Activated CD8-positive, alpha-beta memory T cell treated with anti-CD3 and anti-CD28 coated beads for 1 hour (primary cell): ENCODE results near the gene UTF1.
A peak's percentile ranks its signal among the peaks of the same experiment; 100 is the strongest.

Source experiments
- DNase-seq, 2 donors: peaks; one replicate each; pipeline ENCODE4 v3.0.0-alpha.2; 2020; ENCODE audit warnings: low read depth in 1 of 2; ENCODE audit errors: extremely low read depth in 1 of 2

The UTF1 gene

DNA sequence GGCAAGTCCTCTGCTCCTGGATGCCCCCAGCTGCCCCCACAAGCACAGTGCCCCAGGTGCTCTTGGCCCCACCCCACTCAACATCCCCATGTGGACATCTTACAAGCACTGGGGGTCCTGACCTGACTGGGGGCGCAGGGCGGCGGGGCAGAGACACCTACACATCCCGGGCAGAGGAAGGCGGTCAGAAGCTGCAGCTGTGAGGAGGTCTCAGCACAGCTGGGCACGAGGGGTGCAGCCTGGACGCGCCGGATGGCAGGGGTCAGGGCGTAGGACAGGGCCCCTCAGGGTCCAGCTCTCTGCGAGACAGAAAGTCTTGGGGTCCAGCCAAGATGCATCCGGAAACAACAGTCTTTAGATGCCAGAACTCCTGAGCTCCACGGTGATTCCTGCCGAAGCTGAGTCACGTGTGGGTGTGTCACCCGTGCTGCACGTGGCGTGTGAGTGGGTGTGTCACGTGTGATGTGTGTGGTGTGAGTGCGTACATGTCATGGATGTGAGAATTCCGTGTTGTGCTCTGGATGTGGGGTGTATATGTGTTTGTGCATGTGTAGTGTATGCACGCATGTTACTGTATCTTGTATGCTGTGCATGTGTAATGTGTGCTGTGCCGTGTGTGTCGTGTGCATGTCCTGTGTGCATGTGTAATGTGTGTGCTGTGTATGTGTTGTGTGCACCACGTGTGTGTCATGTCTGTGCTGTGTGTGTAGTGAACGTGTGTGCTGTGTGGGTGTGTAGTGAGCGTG is 12.8 kb downstream of the UTF1 start:
- DNase-seq: no peak

DNA sequence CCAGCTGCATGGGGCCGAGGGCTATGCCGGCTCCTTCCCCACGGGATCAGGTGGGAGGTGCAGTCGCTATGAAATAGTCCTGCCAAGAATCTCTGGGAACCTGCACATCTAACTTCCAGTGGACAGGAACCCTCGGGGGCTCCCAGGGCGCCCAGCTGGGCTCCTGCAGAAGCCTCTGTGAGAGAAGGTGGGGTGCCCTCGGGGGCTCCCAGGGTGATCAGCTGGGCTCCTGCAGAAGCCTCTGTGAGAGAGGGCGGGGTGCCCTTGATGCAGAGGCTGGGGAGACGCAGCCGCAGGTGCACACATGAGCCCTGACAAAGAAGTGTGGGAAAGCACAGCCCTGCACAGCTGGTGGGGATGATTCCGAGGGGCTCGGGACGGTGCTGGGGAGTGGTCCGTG is 13.6 kb downstream of the UTF1 start:
- DNase-seq: no peak

DNA sequence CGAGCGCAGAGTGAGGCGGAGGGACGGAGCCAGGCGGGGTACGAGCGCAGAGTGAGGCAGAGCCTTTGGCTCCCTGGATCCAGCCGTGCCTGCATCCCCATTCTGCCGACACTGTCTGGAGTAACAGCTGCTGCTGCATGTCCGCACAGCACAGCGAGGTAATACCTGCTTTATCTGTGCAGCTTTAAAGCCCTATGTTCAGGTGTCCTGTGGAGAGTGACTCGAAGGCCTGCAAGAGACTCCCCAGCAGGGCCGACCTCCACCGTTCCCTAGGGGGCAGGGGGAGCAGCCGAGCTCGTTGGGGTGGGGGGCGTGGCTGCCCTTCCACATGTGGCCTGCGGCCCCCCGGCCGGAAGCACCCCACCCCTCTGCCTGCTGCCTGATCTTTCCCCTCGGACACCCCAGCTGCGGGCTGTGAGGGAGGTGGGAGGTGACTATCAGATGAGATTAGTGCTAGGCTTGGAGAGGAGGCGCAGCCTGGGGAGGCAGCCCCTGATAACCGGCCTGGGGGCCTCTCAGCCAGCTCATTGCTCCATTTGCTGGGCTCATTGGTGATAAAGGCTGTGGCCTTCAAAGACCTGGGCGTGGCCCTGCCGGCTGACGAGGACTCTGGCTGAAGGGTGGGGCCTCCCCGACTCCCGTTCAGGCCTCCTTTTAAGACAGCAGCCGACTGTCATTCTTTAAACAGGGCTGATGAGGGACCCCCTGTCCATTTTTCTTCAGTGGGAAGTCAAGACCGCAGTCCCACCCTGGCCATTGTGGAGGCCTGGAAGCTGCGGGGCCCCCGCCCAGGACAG is 15.6 kb downstream of the UTF1 start:
- DNase-seq: no peak

DNA sequence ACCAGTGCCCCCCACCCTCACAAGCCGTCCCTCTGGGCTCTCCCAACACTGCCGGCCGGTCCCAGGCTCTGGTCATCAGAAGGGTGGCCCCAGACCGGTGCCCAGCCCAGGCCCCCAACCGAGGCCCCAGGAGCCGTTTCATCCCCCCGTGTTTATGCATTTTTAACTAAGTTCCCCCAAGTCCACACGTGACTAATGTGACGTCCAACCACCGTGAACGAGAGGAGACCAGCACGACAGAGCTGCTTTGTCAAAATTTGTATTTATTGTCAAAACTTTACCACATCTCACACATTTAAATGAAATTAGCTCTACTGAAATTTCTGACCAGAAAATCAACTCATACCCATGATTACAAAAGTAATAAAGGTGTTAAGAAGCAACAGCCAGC is 16.2 kb downstream of the UTF1 start:
- no peak for DNase-seq

DNA sequence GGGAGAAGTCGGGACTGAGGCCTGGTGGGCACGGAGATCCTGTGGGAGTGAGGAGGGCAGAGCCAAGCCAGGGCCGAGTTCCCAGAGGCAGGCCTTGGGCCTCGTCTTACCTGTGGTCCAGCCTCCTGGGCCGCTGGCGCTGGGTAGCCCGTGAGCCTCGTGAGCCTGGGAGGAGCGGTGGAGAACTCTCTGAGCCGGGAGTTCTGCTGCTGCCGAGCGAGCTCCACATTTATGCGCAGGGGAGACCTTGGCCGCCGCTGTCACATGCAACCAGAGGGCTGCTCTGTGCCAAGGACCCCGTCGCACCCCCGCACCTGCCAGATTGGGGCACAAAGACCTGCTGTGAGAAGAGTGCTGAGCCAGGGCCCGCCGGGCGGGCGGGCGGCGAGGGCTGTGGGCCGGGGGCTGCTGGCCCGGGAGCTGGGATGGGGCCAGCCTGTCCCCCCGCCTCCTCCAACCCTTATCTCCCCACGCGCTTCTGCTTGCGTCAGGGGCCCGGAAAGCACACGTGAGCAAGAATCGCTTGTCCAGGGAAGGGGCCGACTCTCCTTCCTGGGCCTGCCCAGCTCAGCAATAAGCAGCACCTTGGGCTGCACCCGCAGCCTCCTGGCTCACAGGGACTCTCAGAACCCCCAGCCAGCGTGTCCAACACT is 17.8 kb downstream of the UTF1 start:
- no peak for DNase-seq

DNA sequence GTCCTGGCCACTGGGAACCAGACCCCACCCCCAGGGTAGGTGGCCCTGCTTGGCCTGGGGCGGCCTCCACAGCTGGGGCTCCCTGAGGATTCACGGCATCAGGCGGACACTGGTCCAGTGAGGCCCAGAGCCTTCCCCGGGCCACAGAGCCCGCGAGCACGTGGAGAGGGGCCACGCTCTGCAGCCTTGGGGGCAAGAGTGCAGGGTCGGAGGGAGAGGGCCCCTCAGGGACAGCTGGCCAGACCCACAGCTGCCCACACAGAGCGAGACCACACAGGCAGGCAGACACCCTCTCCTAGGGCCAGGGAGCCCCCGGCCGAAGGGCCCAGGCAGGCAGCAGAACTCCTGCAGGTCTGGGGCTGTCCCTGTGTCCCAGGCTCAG is 18.3 kb downstream of the UTF1 start:
- DNase-seq: no peak

DNA sequence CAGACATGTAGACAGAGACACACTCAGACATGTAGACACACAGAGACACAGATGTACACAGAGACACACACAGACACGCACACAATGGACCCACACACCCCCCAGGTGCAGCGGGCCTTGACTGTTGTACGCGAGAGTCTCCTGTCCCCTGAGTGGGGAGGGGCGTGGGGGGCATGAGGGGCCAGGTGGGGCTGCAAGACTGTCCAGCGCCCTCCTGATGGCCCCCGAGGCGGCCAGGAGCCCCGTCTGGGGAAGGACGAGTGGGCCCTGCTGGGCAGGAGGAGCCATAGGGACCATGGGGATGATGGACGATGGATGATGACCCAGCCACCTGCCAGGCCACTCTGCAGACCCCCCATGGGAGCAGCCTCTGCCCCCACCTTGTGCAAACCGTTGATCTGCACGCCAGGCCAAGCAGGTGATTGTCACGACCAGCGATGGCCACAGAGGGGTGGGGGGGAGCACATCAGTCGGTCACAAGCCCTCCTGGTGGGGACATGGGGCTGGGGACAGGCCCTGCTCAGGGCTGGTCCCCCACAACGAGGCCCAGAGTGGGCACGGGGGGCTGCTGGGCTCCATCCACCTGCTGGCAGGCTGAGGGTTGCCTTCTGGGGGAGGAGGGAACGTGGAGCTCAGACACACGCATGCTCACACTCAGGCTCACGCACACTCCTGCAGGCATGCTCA is 19.2 kb downstream of the UTF1 start:
- no peak for DNase-seq

DNA sequence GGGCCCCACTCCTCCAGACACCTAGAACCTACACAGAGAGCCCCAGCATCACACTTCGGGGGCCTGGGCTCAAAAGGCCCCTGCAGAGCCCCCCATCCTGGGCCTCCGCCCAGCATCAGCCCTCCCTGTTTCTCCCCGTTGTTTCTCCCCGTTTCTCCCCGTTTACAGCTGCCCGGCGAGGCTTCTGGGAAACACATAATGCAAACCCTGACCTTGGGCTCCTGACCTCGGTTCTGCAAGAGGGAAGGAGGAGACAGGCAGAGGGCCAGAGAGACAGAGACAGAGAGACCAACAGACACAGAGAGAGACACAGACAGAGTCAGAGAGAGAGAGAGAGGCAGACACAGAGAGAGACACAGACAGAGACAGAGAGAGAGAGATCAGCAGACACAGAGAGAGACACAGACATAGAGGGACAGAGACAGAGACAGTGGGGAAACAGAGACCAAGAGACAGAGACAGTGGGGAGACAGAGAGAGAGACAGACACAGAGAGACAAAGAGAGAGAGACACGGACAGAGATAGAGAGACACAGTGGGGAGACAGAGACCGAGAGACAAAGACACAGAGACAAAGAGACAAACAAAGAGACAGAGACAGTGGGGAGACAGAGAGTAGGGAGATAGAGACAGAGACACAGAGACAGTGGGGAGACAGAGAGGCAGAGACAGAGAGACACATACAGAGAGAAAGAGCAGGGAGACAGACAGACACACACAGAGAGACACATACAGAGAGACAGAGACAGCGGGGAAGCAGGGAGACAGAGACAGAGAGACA is 20.1 kb downstream of the UTF1 start:
- no peak for DNase-seq

DNA sequence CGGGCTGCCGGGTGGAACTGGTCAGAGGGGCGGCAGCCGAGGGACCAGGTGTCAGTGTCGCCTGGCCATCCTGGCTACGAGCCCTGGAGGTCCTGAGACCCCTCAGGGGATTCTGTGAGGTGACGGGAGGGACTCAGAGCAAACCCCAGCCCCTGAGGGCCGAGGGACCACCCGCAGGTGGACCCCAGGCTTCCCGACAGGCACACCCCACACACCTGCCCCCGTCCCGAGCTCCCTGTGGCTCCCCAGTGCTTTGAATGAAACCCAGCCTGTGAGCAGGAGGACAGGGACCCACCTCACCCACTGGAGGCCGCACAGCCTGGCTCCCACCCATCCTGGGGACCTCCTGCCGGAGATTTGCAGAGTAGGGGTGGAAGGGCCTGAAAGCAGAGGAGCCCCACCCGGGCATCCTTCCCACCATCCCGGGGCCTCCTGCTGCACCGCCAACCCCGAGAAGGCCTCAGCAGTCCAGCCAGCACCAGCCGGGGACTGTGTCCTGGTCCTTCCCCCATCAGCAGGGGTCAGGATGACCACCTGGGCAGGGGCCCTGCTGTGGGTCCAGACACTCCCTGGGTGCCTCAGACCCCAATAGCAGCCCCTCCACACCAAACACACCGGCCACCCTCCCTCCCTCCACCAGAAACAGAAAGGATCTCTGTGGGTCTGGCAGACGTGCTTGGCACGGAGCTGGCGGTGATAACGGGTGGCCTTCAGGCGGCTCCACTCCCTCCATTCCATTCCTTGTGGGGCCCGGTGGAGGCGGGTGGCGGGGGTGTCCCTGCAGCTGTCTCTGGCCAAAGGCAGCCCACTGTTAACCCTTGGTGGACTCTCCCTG is 21.6 kb downstream of the UTF1 start:
- no peak for DNase-seq

DNA sequence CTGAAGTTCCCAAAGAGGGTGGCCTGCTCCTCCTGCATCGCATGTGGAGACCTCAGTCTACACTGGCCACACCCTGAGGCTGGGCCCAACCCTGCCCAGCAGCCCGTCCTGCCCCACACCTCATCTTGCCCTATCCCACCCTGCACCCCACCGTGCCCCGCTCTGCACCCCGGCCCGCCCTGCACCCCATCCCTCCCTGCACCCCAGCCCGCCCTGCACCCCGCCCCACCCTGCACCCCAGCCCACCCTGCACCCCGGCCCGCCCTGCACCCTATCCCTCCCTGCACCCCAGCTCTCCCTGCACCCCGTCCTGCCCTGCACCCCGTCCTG is 22.2 kb downstream of the UTF1 start:
- DNase-seq: no peak

DNA sequence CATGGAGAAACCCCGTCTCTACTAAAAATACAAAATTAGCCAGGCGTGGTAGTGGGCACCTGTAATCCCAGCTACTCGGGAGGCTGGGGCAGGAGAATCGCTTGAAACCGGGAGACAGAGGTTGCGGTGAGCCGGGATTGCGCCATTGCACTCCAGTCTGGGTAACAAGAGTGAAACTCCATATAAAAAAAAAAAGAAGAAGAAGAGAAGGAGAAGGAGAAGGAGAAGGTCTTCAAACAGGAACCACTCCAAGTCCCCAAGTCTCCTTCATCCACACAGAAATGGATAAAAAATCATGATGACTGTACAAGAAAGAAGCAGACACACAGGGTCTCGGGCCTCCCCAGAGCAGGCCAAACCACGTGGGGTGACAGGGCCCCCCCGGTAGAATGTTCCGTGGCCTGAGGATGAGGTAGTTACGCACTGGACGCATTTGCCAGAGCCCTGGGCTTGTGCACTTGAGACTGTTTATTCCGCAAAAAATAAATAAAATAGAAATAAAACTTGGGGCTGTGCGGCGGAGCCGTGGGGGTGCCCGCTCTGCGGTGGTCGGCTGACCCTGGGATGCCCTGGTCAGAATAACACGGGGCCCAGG is 23.4 kb downstream of the UTF1 start:
- no peak for DNase-seq

DNA sequence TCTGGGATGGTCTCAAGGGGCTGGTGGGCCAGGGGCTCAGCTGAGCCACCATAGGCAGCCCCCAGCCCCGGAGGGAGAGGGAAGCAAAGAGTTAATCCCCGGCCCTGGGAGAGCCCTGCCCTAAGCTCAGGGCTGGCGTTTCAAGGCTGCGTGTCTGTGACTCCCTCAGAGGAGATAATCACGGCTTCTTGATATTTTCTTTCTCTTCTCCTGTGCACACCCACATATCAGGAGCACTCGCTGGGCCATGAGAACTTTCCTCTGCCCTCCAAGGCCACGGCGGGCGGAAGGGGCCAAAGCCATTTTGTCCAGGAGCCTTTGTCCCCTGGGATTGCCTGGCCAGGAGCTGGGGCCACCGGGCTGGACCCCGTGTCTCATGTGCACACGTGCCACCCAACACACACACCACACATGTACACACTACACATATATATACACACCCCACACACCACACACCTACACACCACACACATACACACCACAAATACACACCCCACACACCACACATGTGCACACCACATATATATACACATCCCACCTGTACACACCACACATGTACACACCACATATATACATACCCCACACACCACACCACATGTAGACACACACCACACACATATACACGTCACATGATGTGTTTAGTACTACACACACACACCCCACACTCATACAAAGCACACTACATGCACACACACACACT is 24.6 kb downstream of the UTF1 start:
- DNase-seq: no peak

DNA sequence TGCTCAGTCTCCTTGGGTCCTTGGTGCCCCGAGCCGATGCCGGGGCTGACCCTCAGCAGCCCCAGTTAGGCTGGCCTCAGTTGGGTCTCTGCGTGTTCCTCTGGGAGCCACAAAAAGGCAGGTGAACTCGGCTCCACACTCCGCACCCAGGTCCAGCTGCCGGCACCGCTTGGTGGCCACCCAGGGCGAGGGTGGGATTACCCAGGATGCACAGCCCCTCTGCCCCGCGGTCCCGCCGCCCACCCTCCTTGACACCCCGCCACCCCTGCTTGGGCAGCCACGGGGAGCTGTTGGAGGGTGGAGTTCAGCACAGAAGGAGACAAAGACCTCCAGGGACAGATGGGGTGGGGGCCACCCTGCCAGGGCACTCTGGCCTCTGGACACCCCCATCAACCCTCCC is 25.3 kb downstream of the UTF1 start:
- no peak for DNase-seq

DNA sequence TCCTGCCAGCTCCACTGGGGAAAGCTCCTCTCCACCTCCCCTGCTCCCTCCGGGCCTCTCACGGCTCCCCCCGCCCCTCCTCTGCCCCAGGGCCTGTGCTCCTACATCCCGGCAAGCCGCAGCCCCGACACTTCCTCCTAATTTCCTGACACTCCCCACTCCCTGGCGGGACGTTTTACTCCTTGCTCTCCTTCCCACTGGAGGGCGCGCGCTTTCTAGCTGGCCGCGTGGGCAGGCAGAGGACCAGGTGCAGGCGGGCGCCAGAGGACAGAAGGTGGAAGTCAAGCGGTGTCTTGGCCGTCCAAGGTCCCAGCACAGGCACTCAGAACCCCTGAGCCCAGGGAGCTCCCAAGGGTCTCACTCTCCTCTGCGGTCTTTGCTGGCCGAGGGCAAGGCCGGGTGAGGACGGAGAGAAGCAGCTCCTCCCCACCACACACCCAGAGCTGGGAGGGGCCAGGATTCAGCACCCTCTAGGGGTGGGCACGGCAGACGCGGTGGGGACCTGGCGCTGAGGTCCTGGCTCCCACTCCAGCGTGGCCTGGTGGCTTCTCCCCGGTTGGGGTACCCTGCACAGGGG is 27.6 kb downstream of the UTF1 start:
- DNase-seq: no peak

DNA sequence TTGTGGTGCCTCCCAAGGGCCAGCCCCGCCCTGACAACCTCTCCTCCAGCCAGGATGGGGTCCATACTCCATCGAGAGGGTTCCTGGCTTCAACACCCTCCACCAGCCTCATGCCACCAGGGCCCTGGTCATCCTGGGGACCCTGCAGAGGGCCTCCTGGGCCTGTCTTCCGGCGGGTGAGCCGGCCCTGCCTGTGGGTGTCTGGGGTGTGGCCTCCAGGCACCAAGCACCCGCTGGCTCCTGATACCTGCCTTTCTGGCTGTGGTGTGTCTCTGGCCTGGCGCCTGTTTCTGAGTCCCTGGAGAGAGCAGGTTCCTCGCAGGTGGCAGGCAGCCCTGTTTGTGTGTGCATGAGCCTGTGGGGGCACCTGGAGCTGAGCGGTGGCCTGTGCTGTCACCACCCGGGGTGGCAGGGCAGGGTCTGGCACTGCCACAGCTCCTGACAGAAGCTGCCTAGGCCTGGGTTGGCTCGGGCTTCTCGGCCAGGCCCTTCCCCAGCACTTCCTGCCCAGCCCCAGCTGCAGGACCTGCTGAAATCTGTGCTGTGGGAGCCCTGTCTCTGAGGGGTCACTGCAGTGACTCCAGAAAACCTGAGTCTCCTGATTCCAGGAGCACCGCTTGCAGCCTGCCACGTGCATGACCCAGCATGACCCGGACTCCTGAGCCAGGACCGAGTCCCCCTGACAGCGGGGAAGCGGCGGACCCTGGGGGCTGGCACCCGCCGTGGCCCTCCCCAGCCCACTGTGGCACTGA is 28.2 kb downstream of the UTF1 start:
- no peak for DNase-seq

DNA sequence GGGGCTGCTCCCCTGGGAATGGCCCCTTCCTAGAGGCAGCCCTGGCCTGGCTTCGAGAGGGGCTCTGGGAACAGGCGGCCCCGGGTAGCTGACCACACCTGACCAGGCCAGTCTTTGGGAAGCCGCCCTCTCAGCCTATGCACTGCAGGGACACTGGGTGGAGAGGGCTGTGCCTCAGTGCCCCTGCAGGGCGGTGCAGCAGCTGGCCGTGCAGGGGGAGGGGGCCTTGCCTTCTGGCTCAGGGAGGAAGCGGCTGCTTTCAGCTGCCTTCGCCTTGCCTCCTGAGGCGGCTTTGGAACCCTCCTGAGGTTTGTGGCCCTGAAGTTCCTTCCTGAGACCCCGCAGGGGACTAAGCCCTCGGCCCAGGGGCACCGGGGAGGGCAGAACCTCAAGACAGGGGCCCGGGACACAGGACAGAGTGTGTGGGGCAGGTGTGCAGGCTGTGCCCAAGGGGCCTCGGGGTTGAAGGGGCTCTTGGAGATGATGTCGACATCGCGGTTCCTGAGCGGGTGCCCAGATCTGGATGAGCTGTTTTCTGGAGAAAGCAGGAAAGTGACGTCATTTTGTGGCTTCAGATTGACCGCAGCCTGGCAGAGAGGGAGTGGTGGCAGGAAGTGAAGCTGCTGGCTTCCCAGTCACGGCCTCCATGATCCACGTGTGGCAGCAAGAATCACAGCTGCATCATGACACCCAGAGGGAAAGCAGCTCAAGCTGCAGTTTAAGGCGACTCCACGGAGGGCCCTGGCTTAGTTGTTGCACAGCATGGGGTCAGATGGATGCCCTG is 29.0 kb downstream of the UTF1 start:
- peak; percentile 57 to 80 for DNase-seq

DNA sequence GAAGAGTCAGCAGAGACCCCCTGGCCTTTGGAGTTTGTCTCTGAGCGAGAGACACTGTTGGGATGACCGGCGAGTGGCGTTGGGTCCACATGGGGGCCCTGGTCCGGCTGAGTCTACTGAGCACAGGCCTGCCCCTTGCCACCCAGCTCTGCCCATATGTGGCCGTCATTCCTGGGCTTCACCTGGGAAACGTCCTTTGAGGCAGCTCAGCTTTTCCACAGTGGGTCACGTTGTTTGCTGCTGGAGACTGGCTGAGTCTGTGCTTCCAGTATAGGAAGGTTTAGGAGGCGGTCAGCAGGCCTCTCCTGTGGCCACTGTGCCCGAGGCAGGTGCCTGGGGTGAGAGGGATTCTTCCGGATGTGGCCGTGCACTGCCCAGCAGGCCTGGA is 29.6 kb downstream of the UTF1 start:
- no peak for DNase-seq
